Renal cortex interstitium (tissue), 15 donors: ENCODE measurements around the gene NBR1. TPM values are rescaled to one million over a fixed set of nuclear protein-coding genes. Genes with fewer than 3 reads are reported as not detected.
"Not testable (repeated sequence)": the region's sequence is repeated elsewhere in the genome, so short reads cannot be mapped to it uniquely, and the experiment has no call there.

Experiments used
- DNase-seq, 11 donors: peaks; one replicate each; pipeline ENCODE4 v3.0.0-alpha.2; 2013; ENCODE audit warnings: low read depth in 9 of 11, low spot score in 4 of 11; ENCODE audit errors: extremely low read depth in 1 of 11
- long read RNA-seq, 16 experiments: transcript quantifications; one replicate each; lab custom pipeline, GENCODE V29; 2026
- polyA plus RNA-seq, 3 donors: library from polyadenylated mRNA; unstranded; fragments of 120-200 nt; gene quantifications; one replicate each; pipeline ENCODE4 v1.2.1, GENCODE V29; 2013; ENCODE audit not compliant: insufficient read length in 3 of 3

NBR1 gene
- 100 to 1,000 TPM; 107 to 122 (median 122) TPM for polyA plus RNA-seq
- long read RNA-seq, donor 1, partial matches to known transcripts = 0 of 8 reads
- long read RNA-seq, donor 1, other reads (novel, unspliced or antisense) = 8 of 8 reads
- long read RNA-seq, donor 2, partial matches to known transcripts = 15 of 16 reads
- long read RNA-seq, donor 2, other reads (novel, unspliced or antisense) = 0 of 16 reads
- long read RNA-seq, donor 3, partial matches to known transcripts = 24 of 38 reads
- long read RNA-seq, donor 3, other reads (novel, unspliced or antisense) = 14 of 38 reads
- long read RNA-seq, donor 4, partial matches to known transcripts = 12 of 20 reads
- long read RNA-seq, donor 4, other reads (novel, unspliced or antisense) = 6 of 20 reads
- long read RNA-seq, donor 5 = 0 reads
- long read RNA-seq, donor 6, partial matches to known transcripts = 15 of 22 reads
- long read RNA-seq, donor 6, other reads (novel, unspliced or antisense) = 7 of 22 reads
- long read RNA-seq, donor 7, partial matches to known transcripts = 20 of 22 reads
- long read RNA-seq, donor 7, other reads (novel, unspliced or antisense) = 0 of 22 reads
- long read RNA-seq, donor 8 = 0 reads
- long read RNA-seq, donor 9, partial matches to known transcripts = 11 of 19 reads
- long read RNA-seq, donor 9, other reads (novel, unspliced or antisense) = 8 of 19 reads
- long read RNA-seq, donor 10, partial matches to known transcripts = 32 of 39 reads
- long read RNA-seq, donor 10, other reads (novel, unspliced or antisense) = 7 of 39 reads
- long read RNA-seq, donor 11, partial matches to known transcripts = 7 of 8 reads
- long read RNA-seq, donor 11, other reads (novel, unspliced or antisense) = 0 of 8 reads
- long read RNA-seq, donor 12, partial matches to known transcripts = 7 of 7 reads
- long read RNA-seq, donor 12, other reads (novel, unspliced or antisense) = 0 of 7 reads
- long read RNA-seq, donor 13 = 0 reads
- long read RNA-seq, donor 14, partial matches to known transcripts = 10 of 17 reads
- long read RNA-seq, donor 14, other reads (novel, unspliced or antisense) = 7 of 17 reads
- long read RNA-seq, donor 15, partial matches to known transcripts = 14 of 20 reads
- long read RNA-seq, donor 15, other reads (novel, unspliced or antisense) = 5 of 20 reads
- long read RNA-seq, donor 16, partial matches to known transcripts = 77 of 78 reads
- long read RNA-seq, donor 16, other reads (novel, unspliced or antisense) = 0 of 78 reads

GRCh38 chr17:43170766-43171585 lies at the start of gene NBR1:
TSS of gene NBR1 (plus strand) at chr17:43171214. CDS start at chr17:43175800, 4,586 bp downstream.
- DNase-seq = peak; percentile 95 to 100 (median 98)

- peak; percentile 88 to 99 (median 97) for DNase-seq
Observed at GRCh38 chr17:43125133-43125966, 45.7 kb upstream of the NBR1 start, which contains the start of gene BRCA1. TSS of gene BRCA1 (minus strand) at chr17:43125364. CDS start at chr17:43124096, 1,268 bp downstream.

- DNase-seq = no peak
Observed at GRCh38 chr17:43125967-43126910, 44.8 kb upstream of the NBR1 start.

GRCh38 chr17:43126911-43127290 lies 44.1 kb upstream of the NBR1 start:
- no peak for DNase-seq

- not testable (repeated sequence) for DNase-seq
Observed at GRCh38 chr17:43127333-43127876, 43.6 kb upstream of the NBR1 start.

GRCh38 chr17:43129671-43130010 lies 41.4 kb upstream of the NBR1 start:
- DNase-seq = no peak

- no peak for DNase-seq
Observed at GRCh38 chr17:43132117-43132516, 38.9 kb upstream of the NBR1 start.

- DNase-seq = not testable (repeated sequence)
Observed at GRCh38 chr17:43133439-43133838, 37.6 kb upstream of the NBR1 start.

GRCh38 chr17:43134774-43135453 lies 36.1 kb upstream of the NBR1 start:
- DNase-seq = no peak

GRCh38 chr17:43135454-43135819 lies 35.6 kb upstream of the NBR1 start:
- DNase-seq = no peak

GRCh38 chr17:43136574-43136973 lies 34.4 kb upstream of the NBR1 start:
- not testable (repeated sequence) for DNase-seq

- not testable (repeated sequence) for DNase-seq
Observed at GRCh38 chr17:43138531-43138930, 32.5 kb upstream of the NBR1 start.

- DNase-seq = no peak
Observed at GRCh38 chr17:43140396-43141332, 30.4 kb upstream of the NBR1 start.

- no peak for DNase-seq
Observed at GRCh38 chr17:43142153-43142552, 28.9 kb upstream of the NBR1 start.

- no peak for DNase-seq
Observed at GRCh38 chr17:43143201-43143600, 27.8 kb upstream of the NBR1 start.
